Stimulated activated naive CD4-positive, alpha-beta T cell treated with Interleukin-2 at 50 U/mL for 16 hours (primary cell): ENCODE data around the gene NEK9.
"Not testable (repeated sequence)": the region's sequence is repeated elsewhere in the genome, so short reads cannot be mapped to it uniquely, and the experiment has no call there.

Experiments
- DNase-seq: peaks from one replicate; lab custom pipeline; 2025; lab: John Stamatoyannopoulos, UW

The NEK9 gene

DNA sequence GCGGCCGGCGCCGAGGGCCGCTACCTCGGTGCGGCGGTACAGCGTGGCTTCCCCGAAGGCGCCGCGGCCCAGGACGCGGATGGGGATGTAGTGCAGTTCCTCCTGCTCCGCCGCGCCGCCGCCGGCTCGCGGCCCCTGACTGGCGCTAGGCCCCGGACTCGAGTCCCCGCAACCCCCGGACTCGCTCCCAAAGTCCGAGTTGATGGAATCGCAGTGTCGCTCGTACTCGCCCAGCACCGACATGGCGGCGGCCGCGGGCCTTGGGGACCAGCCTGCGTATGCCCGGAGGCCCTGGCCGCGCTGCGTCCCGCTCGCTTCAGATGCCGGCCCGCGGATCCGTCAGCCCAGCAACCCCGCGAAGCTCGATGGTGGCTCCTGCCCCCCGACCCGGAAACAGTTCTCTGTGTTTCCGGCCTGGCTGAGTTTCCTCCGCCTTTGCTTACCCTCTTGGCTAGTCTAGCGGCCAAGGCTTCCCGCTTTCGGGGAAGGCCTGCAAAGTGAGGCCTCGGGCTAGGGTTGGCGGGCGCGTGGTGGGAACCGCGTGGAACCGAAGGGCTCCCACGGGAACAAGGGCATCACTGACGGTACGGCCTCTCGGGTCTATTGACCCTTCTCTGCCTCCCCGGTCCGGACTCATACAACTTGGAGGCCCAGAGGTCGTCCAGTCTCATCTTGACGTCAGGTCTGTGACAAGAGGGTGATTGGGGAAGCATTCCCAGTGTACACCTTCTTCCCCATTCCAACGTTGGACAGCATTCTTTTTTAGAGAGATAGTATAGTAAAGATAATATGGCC is at the start of gene NEK9:
TSS of gene NEK9 (minus strand) at position 370 of the 795 bp plus-strand sequence. CDS start at position 243, 127 bp downstream.
- DNase-seq: peak; percentile 89

DNA sequence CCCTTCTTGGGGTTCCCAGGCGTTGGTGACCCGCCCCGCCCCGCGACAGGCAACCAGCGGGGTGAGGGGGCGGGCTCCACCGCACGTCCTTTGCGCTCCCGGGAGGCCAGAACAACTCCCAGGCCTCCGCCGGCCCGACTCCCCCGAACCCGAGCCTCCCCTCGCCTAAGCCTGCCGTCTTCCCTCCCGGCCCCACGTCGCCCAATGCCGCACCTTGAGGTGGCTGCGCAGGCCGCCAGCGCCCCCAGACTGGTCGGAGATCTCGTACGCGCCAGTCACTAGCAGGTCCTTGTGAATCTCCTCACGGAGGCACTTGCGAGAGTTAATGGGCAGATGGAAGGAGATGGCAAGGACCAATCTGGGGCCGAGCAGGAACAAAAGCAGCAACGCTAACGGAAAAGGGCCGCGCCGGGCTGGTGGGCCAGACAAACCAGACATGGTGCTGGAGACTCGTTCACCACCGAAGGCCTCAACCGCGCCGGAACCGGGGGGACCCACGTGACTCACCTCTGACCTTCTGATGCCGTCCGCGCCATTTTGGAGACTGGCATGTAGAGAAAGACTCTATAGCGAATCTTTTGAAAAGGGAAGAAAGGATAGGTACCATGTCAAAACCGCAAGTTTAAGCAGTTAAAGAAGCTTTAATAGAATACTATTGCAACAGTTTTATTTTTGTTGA is 49.4 kb upstream of the NEK9 start, which contains the start of gene TMED10:
TSS of gene TMED10 (minus strand) at position 471 of the 679 bp plus-strand sequence. CDS start at position 438, 33 bp downstream.
- DNase-seq: peak; percentile 88

GRCh38 chr14:75175677-75176141 is 48.9 kb upstream of the NEK9 start:
- no peak for DNase-seq

GRCh38 chr14:75174066-75174465 is 47.2 kb upstream of the NEK9 start:
- DNase-seq: no peak

GRCh38 chr14:75170772-75171171 is 43.9 kb upstream of the NEK9 start:
- no peak for DNase-seq

DNA sequence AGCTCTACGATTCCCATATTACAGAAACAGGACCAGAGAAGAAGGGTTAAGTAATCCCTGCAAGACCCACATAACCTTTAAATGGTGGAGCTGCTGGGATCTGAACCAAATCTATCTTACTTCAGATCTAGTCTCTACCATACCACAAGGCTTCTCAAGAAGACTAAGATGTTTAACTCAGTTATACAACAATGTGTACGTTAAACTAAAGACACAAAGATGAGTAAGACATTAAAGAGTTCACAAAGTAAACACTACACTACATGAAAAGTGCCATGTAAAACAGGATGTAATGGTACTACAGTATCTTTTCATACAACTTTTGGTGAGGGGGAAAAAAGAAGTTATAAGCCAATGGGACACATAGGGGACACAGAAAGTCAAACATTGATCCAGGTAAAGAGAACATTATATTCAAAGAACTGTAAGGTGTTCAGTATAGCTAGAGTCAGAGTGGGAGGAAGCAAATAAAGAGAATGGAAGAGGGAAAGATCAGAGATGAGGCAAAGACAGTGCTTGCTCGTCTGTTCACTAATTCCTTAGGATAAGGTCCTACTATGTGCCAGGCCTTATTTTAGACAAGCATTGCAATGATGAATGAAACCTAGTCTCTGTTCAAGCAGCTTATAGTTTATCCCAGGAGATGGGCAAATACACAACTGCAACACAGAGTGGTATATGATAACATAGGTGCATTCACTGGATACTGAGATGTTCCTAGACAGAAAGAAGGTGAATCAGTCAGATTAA is 41.9 kb upstream of the NEK9 start:
- DNase-seq: no peak

GRCh38 chr14:75167325-75167724 is 40.5 kb upstream of the NEK9 start:
- DNase-seq: no peak

DNA sequence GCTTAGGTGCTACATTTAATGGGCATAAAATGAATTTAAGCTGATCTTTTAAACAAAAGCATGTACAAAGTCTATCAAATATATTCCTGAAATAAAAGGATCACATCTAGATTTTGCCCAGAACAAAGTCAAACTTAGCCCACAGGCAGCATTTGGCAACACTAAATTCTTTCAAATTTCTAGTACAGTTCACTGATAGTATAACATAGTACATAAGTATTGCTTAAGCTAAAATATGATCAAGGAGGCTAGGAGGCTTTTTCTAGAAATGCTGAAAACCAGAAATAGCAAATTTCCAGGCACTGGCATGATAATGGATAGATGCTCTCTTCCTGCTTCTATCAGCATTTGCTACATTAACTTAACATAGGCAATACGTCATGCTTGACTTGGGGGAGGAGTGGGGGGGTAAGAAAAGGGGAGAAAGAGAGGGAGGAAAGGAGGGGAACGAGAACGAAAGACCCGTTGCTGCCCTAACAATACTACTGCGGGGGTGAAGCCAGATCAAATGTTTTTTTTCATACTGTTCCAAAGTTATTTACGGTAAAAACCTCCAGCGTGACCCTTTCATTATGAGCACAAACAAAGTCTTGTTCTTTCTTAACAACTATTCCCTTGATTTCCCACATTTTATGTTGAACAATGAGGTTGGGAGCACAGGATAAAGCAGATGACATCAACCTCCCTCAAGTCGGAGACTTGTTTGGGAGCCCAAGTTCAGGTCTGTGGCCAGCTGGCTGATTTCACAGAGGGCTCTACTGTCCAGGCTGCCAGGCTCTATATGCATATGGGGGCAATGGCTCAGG is 38.9 kb upstream of the NEK9 start:
- no peak for DNase-seq

GRCh38 chr14:75164809-75165208 is 38.0 kb upstream of the NEK9 start:
- DNase-seq: no peak

DNA sequence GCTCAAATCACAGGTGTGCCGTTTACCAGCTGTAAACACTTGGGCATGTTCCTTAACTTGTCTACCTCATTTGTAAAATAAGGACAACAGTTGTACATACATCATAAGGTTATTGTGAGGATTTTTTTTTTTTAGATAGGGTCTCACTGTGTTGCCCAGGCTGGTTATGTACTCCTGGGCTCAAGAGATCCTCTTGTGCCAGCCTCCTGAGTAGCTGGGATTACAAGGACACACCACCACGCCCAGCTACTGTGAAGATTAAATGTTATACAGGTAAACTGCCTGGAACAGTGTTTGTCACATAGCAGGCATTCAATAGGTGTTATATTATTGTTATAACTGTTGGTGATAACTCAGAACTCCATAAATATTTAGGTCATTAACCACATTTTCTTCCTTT is 36.8 kb upstream of the NEK9 start:
- no peak for DNase-seq

DNA sequence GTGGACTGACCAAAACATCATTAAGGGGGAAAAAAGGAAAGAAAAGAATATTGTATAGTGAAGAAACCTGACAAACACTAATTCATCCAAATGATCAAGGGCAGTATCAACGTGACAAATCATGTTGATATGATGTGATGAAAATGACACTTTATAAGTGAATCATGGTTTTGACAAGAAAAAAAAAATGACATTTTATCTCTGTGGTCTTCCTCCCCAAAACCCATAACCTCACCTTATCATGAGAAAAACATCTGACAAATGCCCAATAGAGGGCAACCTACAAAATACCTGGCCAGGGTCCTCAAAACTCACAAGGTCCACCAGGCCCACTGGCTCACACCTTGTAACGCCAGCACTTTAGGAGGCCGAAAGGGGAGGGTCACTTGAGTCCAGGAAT is 35.8 kb upstream of the NEK9 start:
- no peak for DNase-seq

GRCh38 chr14:75158843-75159614 is 32.2 kb upstream of the NEK9 start:
- no peak for DNase-seq

DNA sequence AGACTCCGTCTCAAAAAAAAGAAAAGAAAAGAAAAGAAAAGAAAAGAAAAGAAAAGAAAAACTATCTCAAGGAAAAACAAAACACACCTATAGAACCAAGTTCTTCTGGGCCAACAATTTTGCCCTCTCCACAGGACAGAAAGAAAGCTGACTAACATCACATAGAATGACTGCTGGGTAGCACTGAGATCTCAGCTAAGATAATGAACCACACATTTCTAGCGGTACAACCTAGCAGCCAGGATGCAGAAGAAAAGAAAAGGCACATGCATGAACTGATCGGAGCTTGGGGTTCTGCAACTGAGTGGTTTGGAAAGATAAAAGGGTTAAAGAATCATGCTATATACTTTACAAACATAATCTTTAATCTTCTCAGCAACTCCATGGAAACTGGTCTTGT is 30.1 kb upstream of the NEK9 start:
- DNase-seq: no peak

DNA sequence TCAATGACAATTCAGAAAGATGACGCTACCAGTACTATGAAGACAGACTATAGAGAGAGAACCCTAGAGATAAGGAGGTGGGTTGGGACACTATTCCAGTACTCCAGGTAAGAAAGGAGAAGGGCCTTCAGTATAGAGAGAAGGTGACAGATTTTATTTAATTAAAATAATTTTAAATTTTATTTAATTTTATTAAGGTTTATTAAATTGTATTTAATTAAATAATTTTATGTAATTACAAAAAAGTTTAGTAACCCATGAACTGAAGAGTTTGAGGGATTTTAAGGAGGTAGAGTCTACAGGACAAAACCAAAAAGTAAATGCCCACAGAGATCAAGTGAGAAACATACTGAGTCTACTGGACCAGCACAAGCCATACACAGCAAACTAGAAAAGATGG is 29.3 kb upstream of the NEK9 start:
- no peak for DNase-seq

GRCh38 chr14:75155169-75155568 is 28.3 kb upstream of the NEK9 start:
- DNase-seq: no peak

- DNase-seq: no peak
These were observed 26.4 kb upstream of the NEK9 start for GRCh38 chr14:75153295-75153694.

DNA sequence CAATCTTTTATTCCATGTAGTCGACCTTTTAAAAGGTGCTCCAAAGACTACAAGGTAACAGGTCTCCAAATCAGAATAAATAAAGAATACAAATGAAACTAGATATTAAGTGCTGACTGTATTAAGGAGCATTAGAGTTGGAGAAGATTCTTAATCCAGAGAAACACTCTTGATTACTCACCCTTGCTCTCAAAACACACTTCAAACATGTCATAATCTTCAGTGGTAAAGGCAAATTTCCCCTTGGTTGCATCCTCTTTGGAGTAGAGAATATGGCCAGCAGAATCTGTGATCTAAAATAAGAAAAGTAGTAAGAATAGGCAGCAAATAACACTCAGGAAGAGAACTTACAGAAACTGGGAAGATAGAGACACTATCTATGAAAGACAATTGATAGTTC is 25.0 kb upstream of the NEK9 start:
- DNase-seq: no peak

- not testable (repeated sequence) for DNase-seq
These were observed 23.8 kb upstream of the NEK9 start for GRCh38 chr14:75150637-75151036.

- no peak for DNase-seq
These were observed 23.3 kb upstream of the NEK9 start for GRCh38 chr14:75150150-75150549.

DNA sequence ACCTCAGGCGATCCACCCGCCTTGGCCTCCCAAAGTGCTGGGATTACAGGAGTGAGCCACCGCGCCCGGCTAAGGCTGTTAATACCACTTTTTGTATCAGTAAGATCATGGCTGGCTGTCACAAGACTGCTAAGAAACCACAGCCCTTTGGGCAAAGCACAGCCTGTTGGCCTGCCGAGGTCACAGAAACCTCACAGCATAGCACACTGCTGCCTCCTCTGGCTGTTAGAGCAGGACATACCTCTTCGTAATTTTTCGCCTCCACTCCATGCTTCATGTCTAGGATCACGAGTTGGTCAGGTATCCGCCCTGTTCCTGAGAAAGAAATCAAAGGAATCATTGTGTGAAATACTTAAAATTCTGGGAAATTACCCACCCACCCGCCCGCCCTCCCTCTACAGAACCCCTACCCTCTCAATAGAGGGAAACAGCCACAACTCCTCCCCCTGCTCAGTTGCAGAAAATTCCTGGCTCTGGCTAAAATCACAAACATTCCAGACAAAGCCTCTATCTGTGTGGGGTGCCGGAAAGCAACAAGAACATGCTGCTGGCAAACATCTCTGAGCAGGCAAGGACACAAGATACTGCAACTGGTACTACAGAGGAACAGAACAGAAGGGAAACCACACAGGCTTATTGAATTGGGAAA is 20.7 kb upstream of the NEK9 start:
- no peak for DNase-seq
